ENCODE measurements around the gene GLI1. TPM values are rescaled to one million over a fixed set of nuclear protein-coding genes. Genes with fewer than 3 reads are reported as not detected.

The GLI1 gene
- total RNA-seq, 2 experiments from 2014 or later = 0.31 to 0.85 TPM

DNA sequence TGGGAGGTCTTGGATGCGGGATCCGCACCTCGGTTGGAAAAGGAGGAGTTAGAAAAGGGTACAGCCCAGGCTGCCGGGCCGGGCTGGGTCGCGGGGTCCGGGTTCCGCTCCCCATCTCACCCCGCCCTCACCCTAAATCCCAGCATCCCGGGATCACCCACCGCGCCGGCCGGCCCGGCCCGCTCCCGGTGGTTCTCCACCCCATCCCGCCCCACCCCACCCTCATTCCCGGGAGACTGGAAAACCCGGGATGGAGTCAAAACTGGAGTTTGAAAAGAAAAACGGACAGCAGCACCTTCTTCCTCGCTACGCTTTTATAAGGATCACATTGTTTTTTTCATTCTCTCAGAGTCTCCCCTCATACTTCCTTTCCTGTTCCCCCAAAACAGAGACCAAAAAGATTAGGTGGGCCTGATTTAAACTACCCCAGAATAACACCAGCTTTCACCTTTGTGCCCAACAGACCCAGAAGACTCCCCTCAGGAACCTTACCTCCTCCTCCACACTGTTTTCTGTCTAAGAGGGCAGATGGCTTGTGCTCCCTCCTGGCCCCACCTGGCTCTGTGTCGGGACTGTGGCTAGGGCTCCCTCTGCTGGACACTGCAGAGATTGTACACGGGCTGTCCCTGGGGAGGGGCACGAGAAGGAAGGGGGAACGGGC lies 2.8 kb downstream of the GLI1 start:
- DNase-seq (peak; percentile 82 to 94 (median 86)), ATAC-seq (ENCODE audit: poor library complexity) (peak; percentile 71)
- no peaks in the 10 kb centered on the region for H3K36me3 ChIP-seq (ENCODE audit: insufficient read depth, low read length)
- Mint-ChIP-seq H3K9me3 (no peaks in the 10 kb centered on the region), H3K4me1 (ENCODE audit: low read depth) (peaks cover 55% of the 10 kb centered on the region), H3K4me3 (peak overlapping the region; percentile 94), H3K27me3 (peaks cover 26% of the 10 kb centered on the region), H3K36me3 (ENCODE audit: low read depth) (peaks cover 8% of the 10 kb centered on the region), H3K27ac (peak overlapping the region; percentile 62)
- peaks cover 9 to 14% of the 10 kb centered on the region in 2 experiments for H3K27me3 ChIP-seq (ENCODE audit: control insufficient read depth in 1 of 2, insufficient read depth in 2 of 2, low read length in 2 of 2)
- ChIA-PET POLR2A (interaction anchor here (1.0 to 6.5 kb wide), 4 partner anchors 10 to 1495 kb away, joined by 4 to 93 read pairs (median 6); partner anchors contain the start of genes ARHGAP9 and DCTN2), CTCF (interaction anchor here (0.6 to 4.6 kb wide), 8 partner anchors 9 to 83 kb away, joined by 3 to 35 read pairs (median 4); partner anchors contain the start of genes ARHGAP9 and DDIT3)
- H3K4me1 ChIP-seq (ENCODE audit: insufficient read depth, low read length) = peaks cover 52% of the 10 kb centered on the region
- no peaks in the 10 kb centered on the region for H3K9me3 ChIP-seq (ENCODE audit: control insufficient read depth in 1 of 2, insufficient read depth in 1 of 2, low read length in 2 of 2)
- TF ChIP-seq, protein P1, sequence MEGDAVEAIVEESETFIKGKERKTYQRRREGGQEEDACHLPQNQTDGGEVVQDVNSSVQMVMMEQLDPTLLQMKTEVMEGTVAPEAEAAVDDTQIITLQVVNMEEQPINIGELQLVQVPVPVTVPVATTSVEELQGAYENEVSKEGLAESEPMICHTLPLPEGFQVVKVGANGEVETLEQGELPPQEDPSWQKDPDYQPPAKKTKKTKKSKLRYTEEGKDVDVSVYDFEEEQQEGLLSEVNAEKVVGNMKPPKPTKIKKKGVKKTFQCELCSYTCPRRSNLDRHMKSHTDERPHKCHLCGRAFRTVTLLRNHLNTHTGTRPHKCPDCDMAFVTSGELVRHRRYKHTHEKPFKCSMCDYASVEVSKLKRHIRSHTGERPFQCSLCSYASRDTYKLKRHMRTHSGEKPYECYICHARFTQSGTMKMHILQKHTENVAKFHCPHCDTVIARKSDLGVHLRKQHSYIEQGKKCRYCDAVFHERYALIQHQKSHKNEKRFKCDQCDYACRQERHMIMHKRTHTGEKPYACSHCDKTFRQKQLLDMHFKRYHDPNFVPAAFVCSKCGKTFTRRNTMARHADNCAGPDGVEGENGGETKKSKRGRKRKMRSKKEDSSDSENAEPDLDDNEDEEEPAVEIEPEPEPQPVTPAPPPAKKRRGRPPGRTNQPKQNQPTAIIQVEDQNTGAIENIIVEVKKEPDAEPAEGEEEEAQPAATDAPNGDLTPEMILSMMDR (IDR thresholded peaks at IDR 0.05) = peak; percentile 92
- peak overlapping the region; percentile 52 for H3K4me3 ChIP-seq (ENCODE audit: low read length)
- intact Hi-C loops (cut with DNase I, micrococcal nuclease) = loop anchor here (1.0 to 2.0 kb wide), 2 partner anchors 14 to 249 kb away; no protein-coding TSS in a partner anchor
- H3K27ac ChIP-seq (ENCODE audit: low read depth in 1 of 2, low read length in 2 of 2) = no peak overlapping the region

DNA sequence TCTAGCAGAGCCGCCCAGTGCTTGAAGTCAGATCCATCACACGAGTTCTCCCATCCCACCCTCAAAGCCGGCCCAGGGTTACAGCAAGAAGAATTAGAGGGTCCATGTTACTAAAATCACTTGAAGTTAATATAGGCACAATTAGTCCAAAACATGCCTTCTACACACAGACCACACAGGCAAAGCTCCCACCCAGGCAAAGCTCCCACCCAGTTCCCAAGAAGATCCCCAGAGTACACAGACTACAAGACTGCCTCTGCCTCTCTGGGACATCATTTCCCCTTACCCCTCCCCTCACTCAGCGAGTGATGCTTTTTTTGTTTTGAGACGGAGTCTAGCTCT lies 3.3 kb downstream of the GLI1 start:
- H3K4me1 Mint-ChIP-seq (ENCODE audit: low read depth) = peaks cover 58% of the 10 kb centered on the region
- Histone ChIP-seq H3K9me3 (ENCODE audit: control insufficient read depth in 1 of 2, insufficient read depth in 1 of 2, low read length in 2 of 2) (no peaks in the 10 kb centered on the region), H3K27ac (ENCODE audit: low read depth in 1 of 2, low read length in 2 of 2) (no peak overlapping the region), H3K4me1 (ENCODE audit: insufficient read depth, low read length) (peaks cover 52% of the 10 kb centered on the region), H3K4me3 (ENCODE audit: low read length) (no peak overlapping the region), H3K27me3 (ENCODE audit: control insufficient read depth in 1 of 2, insufficient read depth in 2 of 2, low read length in 2 of 2) (peaks cover 9 to 14% of the 10 kb centered on the region in 2 experiments), H3K36me3 (ENCODE audit: insufficient read depth, low read length) (peaks cover under 1% of the 10 kb centered on the region)
- H3K9me3 Mint-ChIP-seq = no peaks in the 10 kb centered on the region
- peaks cover 12% of the 10 kb centered on the region for H3K36me3 Mint-ChIP-seq (ENCODE audit: low read depth)
- TF ChIP-seq, protein P1 (IDR thresholded peaks at IDR 0.05) = peak; percentile 54
- ChIA-PET CTCF (interaction anchor here (0.9 to 4.6 kb wide), 5 partner anchors 13 to 83 kb away, joined by 3 to 35 read pairs (median 5); partner anchors contain the start of genes ARHGAP9 and DDIT3), POLR2A (interaction anchor here (2.3 to 6.5 kb wide), 2 partner anchors 10 to 16 kb away, joined by 7 to 93 read pairs; partner anchors contain the start of gene ARHGAP9)
- ATAC-seq (ENCODE audit: poor library complexity) (no peak), DNase-seq (no peak)
- intact Hi-C loops (cut with DNase I, micrococcal nuclease) = loop anchor here (1.0 to 2.0 kb wide), 2 partner anchors 14 to 250 kb away; no protein-coding TSS in a partner anchor
- H3K4me3 Mint-ChIP-seq = peak overlapping the region; percentile 91
- peaks cover 26% of the 10 kb centered on the region for H3K27me3 Mint-ChIP-seq
- H3K27ac Mint-ChIP-seq = peak overlapping the region; percentile 62

DNA sequence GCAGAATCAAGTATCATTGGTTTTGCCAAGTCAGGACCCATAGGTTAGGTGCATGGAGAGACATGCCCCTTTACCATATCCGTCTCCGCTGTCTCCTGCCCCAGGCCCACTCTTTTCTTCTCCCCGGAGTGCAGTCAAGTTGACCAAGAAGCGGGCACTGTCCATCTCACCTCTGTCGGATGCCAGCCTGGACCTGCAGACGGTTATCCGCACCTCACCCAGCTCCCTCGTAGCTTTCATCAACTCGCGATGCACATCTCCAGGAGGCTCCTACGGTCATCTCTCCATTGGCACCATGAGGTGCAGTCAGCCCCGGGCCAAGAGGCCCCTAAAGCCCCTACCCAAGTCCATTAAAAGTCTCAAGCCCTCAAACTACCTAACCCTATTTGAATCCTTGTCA lies 5.0 kb downstream of the GLI1 start:
- CTCF ChIA-PET = interaction anchor here (1.0 to 4.6 kb wide), 2 partner anchors 9 to 11 kb away, joined by 3 to 35 read pairs; no protein-coding TSS in a partner anchor
- ATAC-seq (ENCODE audit: poor library complexity) (no peak), DNase-seq (no peak)
- intact Hi-C loops (cut with DNase I, micrococcal nuclease) = loop anchor here in 1 of 2 experiments (2.0 kb wide), 1 partner anchor 62 kb away; no protein-coding TSS in a partner anchor
- peaks cover 23% of the 10 kb centered on the region for H3K36me3 Mint-ChIP-seq (ENCODE audit: low read depth)
- no peak overlapping the region for H3K4me3 Mint-ChIP-seq
- H3K4me1 Mint-ChIP-seq (ENCODE audit: low read depth) = peaks cover 50% of the 10 kb centered on the region
- H3K4me3 ChIP-seq (ENCODE audit: low read length) = no peak overlapping the region
- TF ChIP-seq, protein P1 (IDR thresholded peaks at IDR 0.05) = no peak
- peak overlapping the region; percentile 4 for H3K27ac Mint-ChIP-seq
- H3K9me3 ChIP-seq (ENCODE audit: control insufficient read depth in 1 of 2, insufficient read depth in 1 of 2, low read length in 2 of 2) = no peaks in the 10 kb centered on the region
- H3K4me1 ChIP-seq (ENCODE audit: insufficient read depth, low read length) = peaks cover 38% of the 10 kb centered on the region
- peaks cover 20% of the 10 kb centered on the region for H3K27me3 Mint-ChIP-seq
- peaks cover 14% of the 10 kb centered on the region for H3K36me3 ChIP-seq (ENCODE audit: insufficient read depth, low read length)
- POLR2A ChIA-PET = no interaction called here
- no peak overlapping the region for H3K27ac ChIP-seq (ENCODE audit: low read depth in 1 of 2, low read length in 2 of 2)
- peaks cover 9 to 14% of the 10 kb centered on the region in 2 experiments for H3K27me3 ChIP-seq (ENCODE audit: control insufficient read depth in 1 of 2, insufficient read depth in 2 of 2, low read length in 2 of 2)
- no peaks in the 10 kb centered on the region for H3K9me3 Mint-ChIP-seq

Data from CD4-positive, alpha-beta T cell (primary cell).